Fibroblast of skin of left quadriceps (primary cell): ENCODE results near the gene EMC8.

Source experiments
- DNase-seq, 2 experiments: peaks; one replicate each; pipeline ENCODE4 v3.0.0-alpha.2; 2013; ENCODE audit warnings: low read depth in 2 of 2

EMC8 gene

DNA sequence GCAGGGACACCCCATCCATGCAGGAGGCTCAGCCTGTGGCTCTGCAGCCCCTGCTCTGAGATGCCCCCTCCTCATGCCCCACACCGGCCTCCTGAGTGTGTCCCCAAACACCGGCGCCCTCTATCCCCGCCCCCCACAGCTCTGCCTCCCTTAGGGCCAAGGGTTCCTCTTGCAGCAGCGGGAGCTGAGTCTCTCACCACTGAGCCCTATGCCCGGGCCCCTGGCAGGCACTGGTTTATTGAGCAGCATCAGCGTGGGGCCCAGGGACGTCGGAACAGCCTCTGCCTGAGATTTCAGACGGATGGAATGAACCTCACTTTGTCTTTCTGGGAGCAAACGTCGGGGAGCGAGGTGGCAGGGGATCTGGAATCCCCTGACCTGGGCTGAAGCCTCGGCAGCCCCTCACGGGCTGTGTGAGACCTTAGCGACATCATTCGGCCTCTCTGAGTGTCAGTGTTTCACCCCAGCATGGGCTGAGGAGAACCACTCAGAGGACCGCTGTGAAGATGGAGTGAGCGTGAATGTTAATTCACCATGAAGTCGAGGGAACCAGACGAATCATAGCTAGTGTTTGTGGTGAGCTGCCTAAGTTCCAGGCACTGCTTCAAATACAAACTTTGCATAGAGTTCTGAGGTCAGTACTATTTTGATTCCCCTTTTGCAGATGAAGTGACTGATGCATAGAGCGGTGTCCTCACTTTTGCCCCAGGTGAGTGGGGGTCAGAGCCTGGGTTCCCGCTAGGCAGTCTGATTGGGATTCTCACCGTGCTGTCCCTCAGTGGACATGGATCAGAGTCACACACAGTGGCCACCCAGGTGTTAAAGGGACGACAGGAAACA is 43.2 kb downstream of the EMC8 start:
- no peak for DNase-seq

DNA sequence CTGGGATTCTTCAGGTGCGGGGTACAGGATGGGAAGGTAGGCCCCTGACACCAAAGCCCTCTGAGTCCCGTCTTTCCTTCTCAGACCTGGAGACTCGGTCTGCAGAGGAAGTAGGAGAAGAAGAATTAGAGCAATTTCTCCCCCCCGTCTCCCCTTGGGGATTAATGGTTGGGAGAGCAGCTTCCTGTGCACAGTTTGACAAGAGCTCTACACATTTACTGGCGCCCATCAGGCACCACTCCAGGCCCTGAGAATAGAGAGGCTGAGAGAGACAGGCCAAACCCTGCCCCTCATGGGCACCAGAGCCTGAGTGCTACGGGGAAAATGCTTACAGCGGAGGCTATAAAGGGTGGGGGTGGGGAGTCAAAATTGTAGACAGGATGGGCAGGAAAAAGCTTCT is 44.9 kb downstream of the EMC8 start:
- DNase-seq = no peak

DNA sequence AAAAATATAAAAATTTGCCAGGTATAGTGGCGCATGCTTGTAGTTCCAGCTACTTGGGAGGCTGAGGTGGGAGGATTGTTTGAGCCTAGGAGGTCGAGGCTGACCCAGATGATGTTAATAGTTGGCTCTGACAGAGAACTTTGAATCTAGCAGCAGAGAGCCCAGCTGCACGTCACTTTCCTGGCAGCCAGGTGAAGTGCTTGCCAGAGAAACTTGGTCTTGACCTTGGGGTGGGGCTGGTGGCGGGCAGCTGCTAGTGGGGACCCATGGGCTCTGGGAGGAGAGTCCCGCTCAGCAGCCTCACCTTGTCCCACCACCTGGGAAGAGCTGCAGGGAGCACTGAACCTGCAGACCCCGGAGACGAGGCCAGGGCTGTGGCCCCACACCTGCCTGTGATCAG is 45.4 kb downstream of the EMC8 start:
- DNase-seq = no peak

DNA sequence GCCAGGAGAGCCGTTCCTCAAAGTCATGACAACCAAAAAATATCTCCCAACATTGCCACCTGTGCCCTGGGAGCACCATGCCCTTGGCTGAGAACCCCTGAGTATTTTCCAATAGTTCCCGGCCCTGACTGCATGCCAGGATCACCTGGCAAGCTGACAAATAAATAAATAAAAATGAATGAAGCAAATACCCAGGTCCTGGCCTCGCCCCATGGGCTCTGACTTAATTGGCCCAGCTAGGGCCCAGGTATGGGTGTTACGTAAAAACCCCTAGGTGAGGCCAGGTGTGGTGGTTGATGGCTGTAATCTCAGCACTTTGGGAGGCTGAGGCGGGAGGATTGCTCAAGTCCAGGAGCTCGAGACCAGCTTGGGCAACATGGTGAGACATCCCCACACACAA is 45.8 kb downstream of the EMC8 start:
- no peak for DNase-seq

DNA sequence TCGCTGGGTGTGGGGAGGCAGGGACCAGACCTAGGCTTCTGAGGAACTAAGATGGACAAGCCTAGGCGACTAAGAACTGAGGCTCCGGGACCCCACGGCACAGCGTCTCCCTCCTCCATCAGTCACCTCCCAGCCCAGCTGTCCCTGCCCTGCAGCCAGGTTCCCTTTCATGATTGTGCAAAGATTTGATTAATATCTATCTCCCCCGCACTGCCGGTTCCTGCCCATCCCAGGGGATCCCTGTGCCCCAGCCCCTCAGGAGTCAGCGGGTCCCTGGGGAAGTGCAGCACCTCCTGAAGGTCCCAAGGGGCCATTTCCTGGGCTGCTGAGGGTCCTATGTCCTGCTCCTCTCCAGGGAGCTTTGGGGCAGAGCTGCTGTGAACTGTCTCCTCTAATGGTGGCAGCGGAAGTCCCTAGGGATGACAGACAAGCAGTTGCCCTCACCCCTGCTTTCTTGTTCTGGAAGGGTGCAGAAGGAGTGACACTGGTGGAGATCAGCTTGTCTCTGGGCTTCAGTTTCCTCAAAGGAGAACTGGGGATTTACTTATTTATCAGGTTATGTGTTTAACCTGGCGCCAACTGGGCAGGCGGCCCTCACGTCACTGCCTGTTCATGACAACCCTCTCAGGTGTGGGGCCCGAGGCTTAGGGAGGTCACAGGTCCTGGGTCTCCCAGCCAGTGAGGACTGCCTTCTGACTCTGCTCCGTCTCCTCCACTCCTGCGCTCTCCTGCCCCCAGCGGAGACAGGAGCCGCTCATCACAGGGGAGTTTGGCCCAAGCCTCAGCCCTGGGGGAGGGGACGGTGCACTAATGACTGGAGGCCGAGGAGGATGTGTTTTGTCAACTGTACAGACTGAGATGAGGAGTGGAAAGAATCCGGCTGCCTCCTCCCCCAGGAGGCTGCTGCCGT is 46.6 kb downstream of the EMC8 start:
- DNase-seq = no peak

GRCh38 chr16:85751698-85752501 is 47.4 kb downstream of the EMC8 start:
- DNase-seq = no peak

DNA sequence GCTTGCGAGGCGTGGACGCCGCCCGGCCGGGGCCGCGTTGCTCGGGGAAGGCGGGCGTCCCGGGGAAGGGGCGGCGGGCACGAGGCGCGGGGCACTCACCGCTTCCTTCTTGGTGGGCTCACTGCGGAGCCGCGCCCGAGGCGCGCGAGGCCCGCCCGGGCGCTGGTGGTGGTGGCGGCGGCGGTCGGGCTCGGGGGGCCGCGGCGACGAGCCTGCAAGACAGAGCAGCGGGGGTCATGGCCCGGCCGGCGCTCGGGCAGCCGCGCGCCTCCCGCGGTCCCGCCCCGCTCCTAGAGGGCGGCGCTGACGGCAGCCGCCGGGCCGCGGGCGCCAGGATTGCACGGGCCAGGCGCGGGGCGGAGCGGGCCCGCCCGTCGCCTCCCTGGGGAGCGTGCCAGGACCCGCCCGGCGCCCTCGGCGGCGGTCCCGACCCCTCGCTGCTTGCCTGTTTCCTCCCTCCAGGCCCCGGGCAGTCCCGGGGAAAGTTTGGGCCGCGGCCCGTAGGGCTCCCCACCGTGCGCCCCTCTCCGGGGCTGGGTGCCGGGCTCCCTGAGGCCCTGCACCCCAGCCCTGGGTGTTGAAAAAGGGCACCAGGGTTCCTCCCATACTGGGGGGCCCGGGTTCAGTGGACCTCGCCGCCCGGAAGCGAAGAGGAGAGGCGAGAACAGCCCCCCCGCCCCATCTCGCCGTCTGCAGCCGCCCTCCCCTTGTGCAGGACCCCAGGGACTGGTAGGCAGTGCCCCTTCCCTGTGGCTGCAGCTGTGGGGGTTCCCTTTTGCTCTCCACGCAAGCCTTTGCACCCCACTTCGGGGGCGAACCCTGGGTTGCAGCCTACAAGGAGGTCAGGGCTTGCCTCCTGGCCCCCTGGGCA is 48.3 kb downstream of the EMC8 start, which contains the start of gene C16orf74:
C16orf74 (minus strand) TSS at position 270 of the 871 bp plus-strand sequence. CDS start 15,879 bp downstream, outside the sequence.
- no peak for DNase-seq

- DNase-seq = no peak
Observed at GRCh38 chr16:85750146-85750826, 49.1 kb downstream of the EMC8 start.

- DNase-seq = no peak
Observed at GRCh38 chr16:85749771-85750145, 49.6 kb downstream of the EMC8 start.

DNA sequence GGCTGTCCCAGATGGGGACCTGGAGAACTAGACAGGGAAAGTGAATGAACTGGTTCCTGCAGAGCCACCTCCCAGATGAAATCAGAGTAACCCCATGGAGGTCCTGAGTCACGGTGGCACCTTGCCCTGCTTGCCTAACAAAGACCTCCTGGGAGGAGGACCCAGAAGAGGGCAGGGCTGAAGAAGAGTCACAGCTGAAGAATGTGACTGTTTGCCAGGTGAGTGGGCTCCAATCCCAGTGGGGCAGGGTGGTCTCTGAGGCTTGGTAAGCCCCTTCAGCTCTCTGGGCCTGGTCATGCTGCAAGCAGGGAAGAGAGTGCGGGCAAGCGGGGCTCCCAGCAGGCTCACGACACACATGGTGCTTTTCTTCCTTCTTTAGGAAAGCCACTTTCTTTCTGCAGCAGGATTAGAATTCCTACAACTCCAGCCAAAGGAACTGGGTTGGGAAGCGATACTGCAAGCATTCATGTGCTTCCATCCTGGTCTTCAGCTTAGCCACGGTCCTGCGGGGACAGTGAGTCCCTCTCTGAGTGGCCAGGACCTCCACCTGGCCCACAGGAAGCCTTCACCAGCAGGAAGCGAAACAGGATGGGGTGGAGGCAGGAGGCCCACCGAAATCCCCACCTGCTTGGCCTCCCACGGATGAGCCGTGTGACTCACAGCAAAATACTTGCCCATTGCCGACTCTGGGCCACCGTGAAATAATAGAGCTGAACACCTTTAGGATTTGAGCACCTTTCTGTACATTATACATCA is 52.7 kb downstream of the EMC8 start:
- no peak for DNase-seq

- no peak for DNase-seq
Observed at GRCh38 chr16:85738923-85739715, 60.2 kb downstream of the EMC8 start.

GRCh38 chr16:85736921-85737320 is 62.4 kb downstream of the EMC8 start:
- no peak for DNase-seq

GRCh38 chr16:85735946-85736345 is 63.4 kb downstream of the EMC8 start:
- no peak for DNase-seq

GRCh38 chr16:85735225-85735635 is 64.1 kb downstream of the EMC8 start:
- DNase-seq = no peak

DNA sequence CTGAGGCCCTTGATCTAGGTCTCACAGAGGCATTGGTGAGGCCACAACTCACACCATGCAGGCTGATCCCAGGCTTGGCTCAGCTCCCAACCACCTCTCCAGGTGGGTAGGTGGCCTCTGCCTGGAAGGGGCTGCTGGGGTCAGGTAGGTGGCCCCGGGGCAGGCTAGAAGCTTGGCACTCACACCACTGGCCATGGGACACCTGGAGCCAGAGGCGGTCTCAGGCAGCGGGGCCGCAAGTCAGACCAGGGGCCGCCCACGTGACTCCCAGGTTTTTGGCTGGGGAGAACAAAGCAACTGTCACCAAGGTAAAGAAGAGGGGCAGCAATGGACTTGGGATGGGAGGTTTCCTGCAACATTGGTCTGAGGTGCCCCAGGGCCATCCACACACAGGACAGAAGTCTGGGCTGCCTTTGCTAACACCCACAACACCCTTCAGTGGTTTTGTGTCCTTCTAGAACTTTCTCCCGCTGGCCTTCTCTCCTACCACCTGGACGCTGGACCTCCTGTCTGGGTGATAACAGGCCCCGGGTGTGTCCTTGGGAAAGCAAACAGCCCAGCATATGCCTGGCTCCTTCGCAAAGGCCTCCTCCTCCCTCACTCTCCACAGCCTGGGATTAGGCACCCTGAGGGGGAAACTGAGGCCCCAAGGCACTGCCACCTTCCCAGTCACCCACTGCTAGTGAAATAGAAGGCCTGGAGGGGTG is 64.9 kb downstream of the EMC8 start:
- no peak for DNase-seq

GRCh38 chr16:85733839-85734170 is 65.5 kb downstream of the EMC8 start:
- DNase-seq = no peak

- no peak for DNase-seq
Observed at GRCh38 chr16:85733155-85733838, 66.0 kb downstream of the EMC8 start.

DNA sequence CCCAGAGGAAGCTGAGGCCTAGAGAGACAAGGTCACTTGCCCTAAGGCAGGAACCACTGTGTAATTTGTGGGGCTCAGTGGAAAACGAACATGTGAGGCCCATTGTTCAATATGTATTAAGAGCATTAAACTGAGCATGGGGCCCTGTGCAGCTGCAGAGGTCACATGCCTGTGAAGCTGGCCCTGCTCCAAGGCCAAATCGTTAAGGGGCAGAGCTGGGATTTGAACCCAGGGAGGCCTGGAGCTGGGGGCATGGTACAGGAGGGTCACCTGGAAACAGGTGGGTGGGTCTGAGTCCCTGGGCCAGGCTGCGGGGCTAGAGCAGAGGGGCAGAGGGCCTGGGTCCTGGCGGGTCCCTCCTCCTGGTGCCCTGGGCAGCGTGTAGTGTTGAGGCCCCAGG is 68.2 kb downstream of the EMC8 start:
- DNase-seq = no peak
